HPDE6-E6E7 (cell line): ENCODE results near the gene ANTXRL.
"Not testable (repeated sequence)": the region's sequence is repeated elsewhere in the genome, so short reads cannot be mapped to it uniquely, and the experiment has no call there.

Source experiments
- DNase-seq: peaks from one replicate; pipeline ENCODE4 v3.0.0; 2011; ENCODE audit warnings: missing footprints; ENCODE audit errors: extremely low spot score

ANTXRL gene

DNA sequence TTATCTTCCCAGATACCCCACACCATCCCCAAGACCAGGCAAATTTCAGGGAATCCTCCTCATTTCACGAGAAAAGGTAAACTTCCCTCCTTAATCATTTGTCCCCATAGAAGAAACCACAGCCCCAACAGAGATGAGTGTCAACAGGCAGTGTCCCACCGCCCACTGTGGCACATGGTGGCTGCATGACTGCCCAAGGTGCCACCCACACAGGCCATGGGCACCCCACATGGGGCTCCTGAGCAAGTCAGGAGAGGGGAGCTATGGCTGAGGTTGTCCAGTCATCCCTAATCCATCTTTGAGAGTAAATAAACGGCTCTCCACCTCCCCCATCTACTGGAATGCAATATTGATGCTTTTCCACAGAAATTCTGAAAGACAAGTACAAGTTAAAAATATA lies 44.1 kb downstream of the ANTXRL start:
- no peak for DNase-seq

DNA sequence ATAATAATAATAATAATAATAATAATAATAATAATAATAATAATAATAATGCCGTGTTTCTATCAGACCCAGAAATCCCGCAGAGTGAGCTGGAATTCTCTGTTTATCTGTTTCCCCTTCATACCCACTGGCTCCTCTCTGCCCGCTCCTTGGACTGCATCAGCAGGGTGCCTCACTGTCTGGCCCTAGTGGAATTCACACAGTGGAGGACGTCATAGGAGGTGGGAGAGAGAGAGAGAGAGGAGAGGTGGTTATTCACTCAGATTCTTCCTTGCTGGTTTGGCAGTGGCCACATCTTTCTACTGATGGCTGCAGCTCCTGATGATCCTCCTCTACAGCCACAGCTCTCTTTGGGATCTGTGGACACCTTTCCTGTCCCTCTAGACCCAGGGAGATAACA lies 78.7 kb downstream of the ANTXRL start:
- DNase-seq: not testable (repeated sequence)

DNA sequence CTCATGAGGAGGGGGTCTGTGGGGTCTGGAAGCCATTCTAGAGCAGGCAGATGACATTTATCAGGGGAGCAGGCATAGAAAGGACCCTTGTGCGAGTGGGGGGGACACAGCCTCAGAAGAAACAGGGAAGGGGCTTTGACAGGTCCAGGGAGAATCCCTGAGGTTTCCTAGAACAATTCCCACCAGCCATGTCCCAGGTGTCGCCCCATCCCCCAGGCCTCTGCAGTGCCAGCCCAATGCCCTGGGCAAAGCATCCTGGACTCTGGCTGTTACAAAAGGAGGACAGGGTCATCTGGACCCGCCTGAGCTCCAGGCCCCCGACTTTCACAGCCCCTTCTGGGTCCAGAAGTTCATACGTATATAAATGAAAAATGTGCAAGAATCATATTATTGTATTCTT lies 80.4 kb downstream of the ANTXRL start:
- not testable (repeated sequence) for DNase-seq

DNA sequence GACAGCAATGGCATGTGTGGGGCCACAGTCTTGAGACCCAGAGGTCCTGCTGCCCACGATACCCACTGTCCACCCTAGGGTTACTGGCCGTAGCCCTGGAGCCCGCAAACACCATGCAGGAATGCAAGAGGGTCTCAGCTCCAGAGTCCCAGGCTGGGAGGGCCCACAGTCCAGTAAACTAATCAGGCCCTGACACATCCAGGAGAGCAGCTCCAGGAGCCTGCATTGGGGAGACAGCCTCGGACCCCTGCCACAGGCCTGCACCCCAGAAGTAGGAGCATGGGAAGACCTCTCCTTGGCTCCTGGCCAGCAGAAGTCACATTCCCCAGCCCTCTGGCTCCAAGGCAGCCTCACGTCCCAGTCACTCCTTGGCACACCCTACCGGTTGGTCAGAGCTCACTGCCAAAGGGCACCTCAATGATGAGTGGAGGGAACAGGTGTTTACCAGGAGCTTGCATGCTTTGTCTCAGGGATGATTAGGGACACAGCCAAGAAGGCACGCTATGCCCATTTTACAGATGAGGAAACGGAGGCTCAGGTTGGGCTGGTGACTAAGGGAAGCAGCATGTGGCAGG lies 81.0 kb downstream of the ANTXRL start:
- not testable (repeated sequence) for DNase-seq

DNA sequence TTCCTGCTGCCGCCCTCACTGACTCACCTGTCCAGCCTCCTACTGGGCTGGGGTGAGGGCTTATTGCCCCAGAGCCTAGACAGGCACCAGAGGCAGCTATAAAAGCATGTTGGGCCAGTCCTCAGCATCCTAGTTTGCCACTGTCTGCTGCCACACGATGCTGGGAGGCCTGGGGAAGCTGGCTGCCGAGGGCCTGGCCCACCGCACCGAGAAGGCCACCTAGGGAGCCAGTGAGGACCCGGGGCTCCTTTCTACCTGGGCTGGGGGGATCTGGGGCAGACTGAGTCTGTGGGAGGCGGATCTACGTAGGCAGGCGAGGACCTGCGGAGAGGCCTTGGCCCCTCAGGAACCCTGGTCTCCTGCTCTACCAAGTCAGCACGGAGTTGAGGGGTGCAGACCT lies 82.2 kb downstream of the ANTXRL start:
- not testable (repeated sequence) for DNase-seq

DNA sequence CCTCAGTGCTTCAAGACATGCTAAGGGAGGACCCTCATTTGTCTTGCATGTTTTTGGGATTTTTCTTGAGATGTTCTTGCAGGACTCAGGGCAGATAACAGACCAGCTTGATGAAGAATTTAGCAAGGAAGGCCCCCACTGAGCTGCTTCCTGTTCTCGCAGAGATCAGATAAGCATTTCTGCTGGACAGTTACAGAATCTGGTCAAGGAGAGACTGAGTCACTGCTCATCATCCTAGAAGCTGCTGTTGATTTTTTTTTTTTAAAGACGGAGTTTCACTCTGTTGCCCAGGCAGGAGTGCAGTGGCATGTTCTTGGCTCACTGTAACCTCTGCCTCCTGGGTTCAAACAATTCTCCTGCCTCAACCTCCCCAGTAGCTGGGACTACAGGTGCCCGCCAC lies 87.6 kb downstream of the ANTXRL start:
- DNase-seq: not testable (repeated sequence)

DNA sequence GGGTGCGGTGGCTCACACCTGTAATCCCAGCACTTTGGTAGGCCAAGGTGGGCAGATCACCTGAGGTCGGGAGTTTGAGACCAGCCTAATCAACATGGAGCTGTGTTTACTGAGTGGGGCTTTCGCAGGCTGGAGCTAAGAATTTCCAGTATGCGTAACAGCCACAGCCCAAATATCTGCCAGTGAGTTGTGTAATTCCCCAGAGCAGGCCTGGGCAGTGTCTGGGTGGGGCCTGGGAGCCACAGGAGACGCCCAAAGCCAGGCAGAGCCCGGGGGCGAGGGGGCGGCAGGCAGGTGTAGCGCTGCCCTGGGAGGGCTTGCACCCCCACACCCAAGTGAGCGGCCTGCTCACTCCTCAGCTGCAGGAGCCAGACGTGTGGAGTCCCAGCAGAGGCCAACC lies 88.6 kb downstream of the ANTXRL start, which contains the start of gene ANXA8L1:
ANXA8L1 (plus strand) TSS at position 371 of the 400 bp plus-strand sequence. CDS start 76 bp downstream, outside the sequence.
- not testable (repeated sequence) for DNase-seq

DNA sequence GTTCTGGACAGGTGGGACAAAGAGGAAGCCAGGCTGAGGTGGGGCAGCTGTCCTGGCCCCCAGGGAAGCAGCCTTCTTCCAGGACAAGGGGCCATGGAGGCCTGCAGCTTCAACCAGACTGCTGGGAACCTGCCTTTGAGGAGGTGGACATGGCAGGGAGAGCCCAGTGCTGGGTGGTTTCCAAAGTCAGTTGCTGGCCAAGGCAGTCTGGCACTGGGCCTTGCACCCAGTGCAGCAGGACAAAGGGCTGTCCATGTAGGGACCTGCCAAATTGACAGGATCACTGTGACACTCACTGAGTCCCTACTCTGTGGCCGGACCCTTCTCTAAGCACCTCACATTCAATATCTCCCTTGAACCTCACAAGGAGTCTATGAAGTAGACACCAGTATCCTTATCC lies 90.2 kb downstream of the ANTXRL start:
- DNase-seq: not testable (repeated sequence)

DNA sequence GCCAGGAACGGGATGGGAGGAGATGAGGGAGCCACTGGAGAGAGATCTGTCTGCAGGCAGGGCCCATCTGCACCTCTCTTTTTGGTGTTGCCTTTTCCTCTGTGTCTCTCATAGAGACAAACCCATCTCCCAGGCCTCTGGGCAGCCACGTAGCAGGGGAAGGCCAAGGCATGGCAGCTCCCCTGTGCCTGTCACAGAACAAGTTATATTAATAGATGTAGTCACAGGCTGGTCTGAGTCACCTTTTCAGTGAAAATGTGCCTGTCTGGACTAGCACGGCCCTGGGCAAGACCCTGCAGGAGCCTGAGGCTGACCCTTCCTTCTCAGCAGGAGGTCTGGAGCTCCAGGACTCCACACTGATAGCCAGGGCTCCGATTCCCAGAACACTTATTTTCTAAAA lies 90.9 kb downstream of the ANTXRL start:
- DNase-seq: not testable (repeated sequence)

DNA sequence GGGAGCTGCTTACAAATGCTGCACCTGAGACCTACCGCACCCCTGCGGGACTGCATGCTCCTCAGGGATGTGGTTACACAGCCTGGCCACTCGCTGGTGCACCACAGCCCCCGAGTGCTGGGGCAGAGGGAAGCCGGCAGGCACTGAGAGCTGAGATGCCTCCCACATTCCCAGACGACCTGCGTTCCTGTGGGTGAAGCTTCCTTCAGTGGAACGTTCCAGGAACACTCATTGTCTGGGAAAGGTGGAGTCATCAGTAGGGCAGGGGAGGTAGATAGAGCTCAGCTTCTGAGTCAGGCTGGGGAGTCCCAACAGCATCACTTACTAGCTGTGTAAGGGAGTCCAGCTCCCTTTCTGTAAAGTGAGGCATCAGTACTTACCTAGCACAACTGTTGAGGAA lies 91.3 kb downstream of the ANTXRL start:
- DNase-seq: not testable (repeated sequence)

DNA sequence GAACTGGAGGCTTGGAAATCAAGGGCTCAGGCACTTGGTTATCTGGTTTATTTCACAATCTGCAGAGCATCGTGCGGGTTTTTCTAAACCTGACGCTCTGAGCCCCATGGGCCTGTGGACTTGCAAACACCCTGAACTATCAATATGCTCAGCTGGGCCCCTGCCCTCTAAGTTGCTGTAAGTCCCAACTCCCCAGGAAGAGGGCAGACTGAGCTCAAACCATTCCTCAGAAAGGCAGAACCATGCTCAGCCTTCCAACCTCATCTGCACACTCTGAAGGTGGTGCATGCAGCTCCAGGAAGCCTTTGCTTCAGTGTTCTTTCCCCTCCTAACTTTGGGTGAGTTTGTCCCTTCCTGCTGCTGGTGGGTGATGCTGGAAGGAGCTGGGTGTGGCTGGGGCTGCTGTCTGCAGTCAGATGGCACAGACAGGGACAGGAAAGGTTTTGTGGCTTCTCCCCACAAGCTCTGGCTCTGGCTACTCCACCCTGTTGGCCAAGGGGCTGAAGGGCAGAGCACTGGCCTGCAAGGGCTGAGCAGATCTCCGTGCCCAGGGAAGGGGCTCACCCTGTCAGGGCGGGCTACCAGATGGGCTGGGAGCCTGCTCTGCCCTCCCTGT lies 92.5 kb downstream of the ANTXRL start:
- DNase-seq: not testable (repeated sequence)
